ENCODE data around the gene ISG20L2. TPM values are rescaled to one million over a fixed set of nuclear protein-coding genes. Genes with fewer than 3 reads are reported as not detected.
A peak's percentile ranks its signal among the peaks of the same experiment; 100 is the strongest.

Gene ISG20L2
- total RNA-seq, 1 donor from 2014 or later, result 32.6 TPM

- Mint-ChIP-seq H3K9me3 (ENCODE audit: unreplicated experiment) (no peaks in the 10 kb centered on the region), H3K36me3 (ENCODE audit: unreplicated experiment) (no peaks in the 10 kb centered on the region), H3K27me3 (ENCODE audit: unreplicated experiment) (peaks cover 17% of the 10 kb centered on the region), H3K27ac (ENCODE audit: unreplicated experiment) (no peak overlapping the region), H3K4me1 (ENCODE audit: low read depth, unreplicated experiment) (peaks cover 20% of the 10 kb centered on the region), H3K4me3 (ENCODE audit: unreplicated experiment) (peak overlapping the region; percentile 77)
- no peak for TF ChIP-seq CTCF (IDR thresholded peaks at IDR 0.05; ENCODE audit: partially characterized antibody, unreplicated experiment)
- DNase-seq, result peak; percentile 39
These were observed 23.6 kb downstream of the ISG20L2 start for GRCh38 chr1:156704930-156705320.

GRCh38 chr1:156704166-156704711 lies 24.3 kb downstream of the ISG20L2 start:
- Mint-ChIP-seq H3K27ac (ENCODE audit: unreplicated experiment) (no peak overlapping the region), H3K4me3 (ENCODE audit: unreplicated experiment) (peak overlapping the region; percentile 59), H3K4me1 (ENCODE audit: low read depth, unreplicated experiment) (peaks cover 20% of the 10 kb centered on the region), H3K27me3 (ENCODE audit: unreplicated experiment) (peaks cover 17% of the 10 kb centered on the region), H3K9me3 (ENCODE audit: unreplicated experiment) (no peaks in the 10 kb centered on the region), H3K36me3 (ENCODE audit: unreplicated experiment) (no peaks in the 10 kb centered on the region)
- no peak for TF ChIP-seq CTCF (IDR thresholded peaks at IDR 0.05; ENCODE audit: partially characterized antibody, unreplicated experiment)
- DNase-seq, result no peak

- TF ChIP-seq CTCF (IDR thresholded peaks at IDR 0.05; ENCODE audit: partially characterized antibody, unreplicated experiment), result no peak
- no peak overlapping the region for H3K27ac Mint-ChIP-seq (ENCODE audit: unreplicated experiment)
- H3K9me3 Mint-ChIP-seq (ENCODE audit: unreplicated experiment), result peaks cover 3% of the 10 kb centered on the region
- H3K4me1 Mint-ChIP-seq (ENCODE audit: low read depth, unreplicated experiment), result peaks cover 19% of the 10 kb centered on the region
- H3K36me3 Mint-ChIP-seq (ENCODE audit: unreplicated experiment), result no peaks in the 10 kb centered on the region
- peaks cover 21% of the 10 kb centered on the region for H3K27me3 Mint-ChIP-seq (ENCODE audit: unreplicated experiment)
- no peak overlapping the region for H3K4me3 Mint-ChIP-seq (ENCODE audit: unreplicated experiment)
- no peak for DNase-seq
These were observed 24.8 kb downstream of the ISG20L2 start for GRCh38 chr1:156703741-156704140.

- Mint-ChIP-seq H3K27ac (ENCODE audit: unreplicated experiment) (no peak overlapping the region), H3K9me3 (ENCODE audit: unreplicated experiment) (peaks cover 4% of the 10 kb centered on the region), H3K4me1 (ENCODE audit: low read depth, unreplicated experiment) (peaks cover 16% of the 10 kb centered on the region), H3K27me3 (ENCODE audit: unreplicated experiment) (peaks cover 22% of the 10 kb centered on the region), H3K4me3 (ENCODE audit: unreplicated experiment) (no peak overlapping the region), H3K36me3 (ENCODE audit: unreplicated experiment) (no peaks in the 10 kb centered on the region)
- no peak for DNase-seq
- TF ChIP-seq CTCF (IDR thresholded peaks at IDR 0.05; ENCODE audit: partially characterized antibody, unreplicated experiment), result no peak
These were observed 25.2 kb downstream of the ISG20L2 start for GRCh38 chr1:156703336-156703735.

GRCh38 chr1:156700736-156701531 lies 27.6 kb downstream of the ISG20L2 start:
- peaks cover 8% of the 10 kb centered on the region for H3K4me1 Mint-ChIP-seq (ENCODE audit: low read depth, unreplicated experiment)
- H3K36me3 Mint-ChIP-seq (ENCODE audit: unreplicated experiment), result no peaks in the 10 kb centered on the region
- H3K27ac Mint-ChIP-seq (ENCODE audit: unreplicated experiment), result no peak overlapping the region
- peaks cover 4% of the 10 kb centered on the region for H3K9me3 Mint-ChIP-seq (ENCODE audit: unreplicated experiment)
- TF ChIP-seq CTCF (IDR thresholded peaks at IDR 0.05; ENCODE audit: partially characterized antibody, unreplicated experiment), result no peak
- DNase-seq, result no peak
- no peak overlapping the region for H3K4me3 Mint-ChIP-seq (ENCODE audit: unreplicated experiment)
- peaks cover 22% of the 10 kb centered on the region for H3K27me3 Mint-ChIP-seq (ENCODE audit: unreplicated experiment)
